Kidney (tissue), 14 donors: ENCODE data around the gene PLXNA2. TPM values are rescaled to one million over a fixed set of nuclear protein-coding genes. Genes with fewer than 3 reads are reported as not detected.

Experiments
- DNase-seq, 5 donors: peaks; one replicate each; pipeline ENCODE4 v3.0.0-alpha.2; 2013 to 2020
- FAIRE-seq: peaks from 2 replicates; lab custom pipeline; 2012; peaks lifted over from hg19 to GRCh38; lab: Jason Lieb, UNC
- H3K27ac ChIP-seq, 2 donors: one replicate each; pipeline ENCODE4 v1.7.0; 2013; ENCODE audit warnings: low read depth in 2 of 2, low read length in 2 of 2, inconsistent platforms in 1 of 2
- H3K27me3 ChIP-seq: one replicate; pipeline ENCODE4 v1.7.1; 2013; ENCODE audit warnings: low read length, inconsistent platforms; ENCODE audit not compliant: control insufficient read depth, insufficient read depth
- H3K36me3 ChIP-seq, 3 donors: one replicate each; pipeline versions ENCODE4 v1.7.0 to v1.7.1; 2013; ENCODE audit warnings: low read length in 3 of 3, control low read depth in 1 of 3, inconsistent platforms in 1 of 3; ENCODE audit not compliant: insufficient read depth in 3 of 3, control insufficient read depth in 2 of 3
- H3K4me1 ChIP-seq, 3 donors: one replicate each; pipeline versions ENCODE4 v1.7.0 to v1.7.1; 2013; ENCODE audit warnings: low read length in 3 of 3, inconsistent platforms in 1 of 3, low read depth in 1 of 3; ENCODE audit not compliant: control insufficient read depth in 2 of 3, insufficient read depth in 2 of 3
- H3K4me3 ChIP-seq, 3 donors: one replicate each; pipeline versions ENCODE4 v1.7.0 to v1.8.1; 2013; ENCODE audit warnings: low read length in 3 of 3, control low read depth in 1 of 3, inconsistent platforms in 1 of 3
- H3K9ac ChIP-seq, 3 donors: one replicate each; pipeline versions ENCODE4 v1.7.0 to v1.7.1; 2013; ENCODE audit warnings: low read length in 3 of 3, control low read depth in 1 of 3, inconsistent platforms in 1 of 3
- H3K9me3 ChIP-seq, 3 donors: one replicate each; pipeline versions ENCODE4 v1.7.0 to v1.7.1; 2013; ENCODE audit warnings: low read length in 3 of 3, control low read depth in 1 of 3, inconsistent platforms in 1 of 3; ENCODE audit not compliant: control insufficient read depth in 2 of 3, insufficient read depth in 1 of 3
- intact Hi-C: fragments of 100-400 bp; cut with DNase I; formaldehyde crosslinking; loops from one replicate; pipeline ENCODE4 v1.11.1; 2022
- polyA plus RNA-seq: library from polyadenylated mRNA; stranded (reverse); fragments of 350-450 nt; fragmentation: Illumina TruSeq; extraction: RNeasy Lipid Tissue Mini Kit (QIAGEN cat#74804); gene quantifications from one replicate; pipeline ENCODE4 v1.2.3, GENCODE V29; 2014; ENCODE audit warnings: low read depth, low replicate concordance; ENCODE audit not compliant: insufficient read depth
- total RNA-seq: library from RNA; stranded (reverse); fragmentation: NEBNext Ultra II Directional; extraction: Animal tissue kit (Norgen Biotek cat#: 25700); gene quantifications from one replicate; pipeline ENCODE4 v1.2.1, GENCODE V29; 2021
- TF ChIP-seq, protein P1 (sequence below): IDR thresholded peaks from 3 replicates; pipeline ENCODE4 v1.5.1; 2012; ENCODE audit warnings: mild to moderate bottlenecking, moderate library complexity, borderline replicate concordance; ENCODE audit not compliant: insufficient read depth; ENCODE audit errors: extremely low read depth
- donor health status: control.
- donor health status: control.
- donor health status: control.
- donor health status: control.
- donor health status: control.
- donor health status: DM: yes; HTN: yes; CAD: no.
- donor health status: Normal renal cell carcinoma (clear cell type).

PLXNA2 gene
- total and polyA plus RNA-seq, 2 donors from 2014 or later: 2.4 to 27.9 TPM

DNA sequence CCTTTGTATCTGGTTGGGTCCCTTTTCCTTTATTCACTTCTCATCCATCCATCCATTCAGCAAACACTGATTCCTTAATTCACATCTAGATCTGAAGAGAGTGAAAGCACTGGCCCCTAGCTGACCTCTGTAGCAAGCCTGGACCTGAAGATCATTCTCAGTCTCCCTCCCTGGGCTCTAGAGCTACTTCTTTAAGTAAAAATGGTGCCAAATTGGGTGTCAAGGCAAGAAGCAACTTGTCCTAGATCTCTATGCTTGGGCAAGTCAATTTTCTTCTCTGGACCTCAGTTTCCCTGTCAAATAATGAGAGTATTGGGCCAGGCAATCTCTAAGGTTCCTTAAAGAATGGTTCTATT, 36.1 kb downstream of the PLXNA2 start:
- DNase-seq (no peak), FAIRE-seq (no peak)
- Histone ChIP-seq H3K4me1 (peaks cover 3 to 23% (median 22%) of the 10 kb centered on the region in 3 donors), H3K36me3 (no peaks in the 10 kb centered on the region), H3K27me3 (no peaks in the 10 kb centered on the region), H3K9ac (no peak overlapping the region), H3K4me3 (no peak overlapping the region), H3K9me3 (no peaks in the 10 kb centered on the region), H3K27ac (peak overlapping the region; percentile 11 to 65)
- TF ChIP-seq, protein P1, sequence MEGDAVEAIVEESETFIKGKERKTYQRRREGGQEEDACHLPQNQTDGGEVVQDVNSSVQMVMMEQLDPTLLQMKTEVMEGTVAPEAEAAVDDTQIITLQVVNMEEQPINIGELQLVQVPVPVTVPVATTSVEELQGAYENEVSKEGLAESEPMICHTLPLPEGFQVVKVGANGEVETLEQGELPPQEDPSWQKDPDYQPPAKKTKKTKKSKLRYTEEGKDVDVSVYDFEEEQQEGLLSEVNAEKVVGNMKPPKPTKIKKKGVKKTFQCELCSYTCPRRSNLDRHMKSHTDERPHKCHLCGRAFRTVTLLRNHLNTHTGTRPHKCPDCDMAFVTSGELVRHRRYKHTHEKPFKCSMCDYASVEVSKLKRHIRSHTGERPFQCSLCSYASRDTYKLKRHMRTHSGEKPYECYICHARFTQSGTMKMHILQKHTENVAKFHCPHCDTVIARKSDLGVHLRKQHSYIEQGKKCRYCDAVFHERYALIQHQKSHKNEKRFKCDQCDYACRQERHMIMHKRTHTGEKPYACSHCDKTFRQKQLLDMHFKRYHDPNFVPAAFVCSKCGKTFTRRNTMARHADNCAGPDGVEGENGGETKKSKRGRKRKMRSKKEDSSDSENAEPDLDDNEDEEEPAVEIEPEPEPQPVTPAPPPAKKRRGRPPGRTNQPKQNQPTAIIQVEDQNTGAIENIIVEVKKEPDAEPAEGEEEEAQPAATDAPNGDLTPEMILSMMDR: no peak
- intact Hi-C loops: no loop called here

DNA sequence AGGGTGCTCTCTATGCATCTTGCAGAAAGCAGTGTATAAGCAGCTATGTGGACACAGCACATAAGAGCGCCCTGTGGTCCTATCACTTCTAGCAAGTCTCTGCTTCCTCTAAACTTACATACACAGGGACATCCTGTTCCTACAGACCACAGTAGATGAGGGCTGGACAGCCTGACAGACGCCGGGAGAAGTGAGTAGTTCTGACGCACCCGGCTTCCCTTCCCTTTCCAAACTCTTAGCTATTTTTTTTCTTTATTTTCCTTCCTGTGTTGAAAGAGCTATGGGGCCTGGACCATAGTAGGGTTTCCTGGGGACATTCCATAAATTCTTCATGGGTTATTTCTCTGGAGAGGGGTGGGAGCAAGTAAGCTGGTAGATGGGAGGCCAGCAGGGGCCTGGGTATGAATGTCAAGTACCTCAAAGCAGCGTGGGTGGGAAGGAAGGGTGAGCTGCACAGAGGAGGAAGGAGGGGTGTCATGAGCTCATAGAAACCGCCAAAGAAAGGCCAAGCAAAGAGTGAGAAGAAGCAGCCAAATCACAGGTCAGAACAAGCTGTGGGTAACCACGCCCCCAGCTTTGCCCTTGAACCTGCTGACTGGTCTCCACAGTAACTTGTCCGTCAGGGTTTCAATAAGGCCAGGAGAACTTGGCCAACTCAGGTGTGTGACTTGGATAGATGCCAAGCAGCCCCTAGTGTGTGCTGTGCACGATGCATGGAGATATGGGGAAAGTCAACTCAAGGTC, 36.6 kb downstream of the PLXNA2 start:
- DNase-seq: peak in 2 of 5 donors; percentile 25 to 52
- H3K9ac ChIP-seq: peak overlapping the region in 1 of 3 donors; percentile 43
- peak overlapping the region; percentile 11 to 65 for H3K27ac ChIP-seq
- FAIRE-seq: no peak
- peaks cover 3 to 22% (median 18%) of the 10 kb centered on the region in 3 donors for H3K4me1 ChIP-seq
- no peaks in the 10 kb centered on the region for H3K36me3 ChIP-seq
- H3K4me3 ChIP-seq: no peak overlapping the region
- TF ChIP-seq, protein P1: no peak
- intact Hi-C loops: no loop called here
- no peaks in the 10 kb centered on the region for H3K27me3 ChIP-seq
- H3K9me3 ChIP-seq: no peaks in the 10 kb centered on the region

DNA sequence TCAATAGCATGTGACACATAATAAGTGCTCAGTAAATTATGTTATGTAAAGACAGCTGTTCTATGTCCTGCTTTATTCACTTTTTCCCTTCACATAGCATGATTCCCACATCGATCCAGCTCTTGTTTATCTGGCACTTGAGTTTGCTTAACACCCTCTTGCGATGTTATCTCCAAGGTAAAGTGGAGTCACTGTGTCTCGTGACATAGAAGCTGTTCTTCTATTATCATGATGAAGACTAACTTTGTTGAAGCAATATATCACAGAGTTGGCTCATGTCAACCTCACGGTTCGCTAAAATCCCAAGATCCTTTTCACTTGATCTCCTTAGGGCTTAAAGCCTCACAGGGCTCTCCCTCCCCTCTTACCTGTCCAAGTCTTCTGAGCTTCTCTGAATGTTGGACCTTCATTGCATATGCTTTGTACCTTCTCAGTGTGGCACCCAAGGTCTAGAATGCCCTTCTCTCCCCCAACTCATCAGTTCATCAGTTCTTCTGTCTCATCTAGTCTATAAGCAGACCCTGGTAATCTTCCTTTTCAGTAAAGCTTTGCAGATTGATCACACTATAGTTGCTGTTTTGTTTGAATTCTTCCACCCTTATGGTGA, 38.0 kb downstream of the PLXNA2 start:
- no peak for FAIRE-seq
- Histone ChIP-seq H3K27me3 (no peaks in the 10 kb centered on the region), H3K9me3 (no peaks in the 10 kb centered on the region), H3K4me3 (no peak overlapping the region), H3K4me1 (peaks cover 3 to 22% (median 17%) of the 10 kb centered on the region in 3 donors), H3K36me3 (no peaks in the 10 kb centered on the region), H3K9ac (no peak overlapping the region), H3K27ac (no peak overlapping the region)
- TF ChIP-seq, protein P1: no peak
- DNase-seq: no peak
- intact Hi-C loops: no loop called here
